ENCODE results near the gene AJM1.
"Not testable (repeated sequence)": the region's sequence is repeated elsewhere in the genome, so short reads cannot be mapped to it uniquely, and the experiment has no call there.

AJM1 gene

GRCh38 chr9:136880651-136881050 is 38.4 kb downstream of the AJM1 start:
- no peak for DNase-seq (ENCODE audit: low read depth)

- no peak for DNase-seq (ENCODE audit: low read depth)
Observed at GRCh38 chr9:136881691-136882108, 39.4 kb downstream of the AJM1 start.

GRCh38 chr9:136882109-136882946 is 40.0 kb downstream of the AJM1 start:
- peak; percentile 91 for DNase-seq (ENCODE audit: low read depth)

GRCh38 chr9:136882947-136883283 is 40.6 kb downstream of the AJM1 start:
- not testable (repeated sequence) for DNase-seq (ENCODE audit: low read depth)

GRCh38 chr9:136883670-136884069 is 41.4 kb downstream of the AJM1 start:
- not testable (repeated sequence) for DNase-seq (ENCODE audit: low read depth)

GRCh38 chr9:136885950-136886578 is 43.8 kb downstream of the AJM1 start, which contains the start of gene TRAF2:
Gene TRAF2, plus strand, starts transcription at chr9:136886516. Its CDS starts 12,225 bp downstream, at chr9:136898741.
- DNase-seq (ENCODE audit: low read depth) = peak; percentile 99

GRCh38 chr9:136886610-136887597 is 44.6 kb downstream of the AJM1 start:
- DNase-seq (ENCODE audit: low read depth) = peak; percentile 46

GRCh38 chr9:136888454-136888853 is 46.2 kb downstream of the AJM1 start:
- no peak for DNase-seq (ENCODE audit: low read depth)

GRCh38 chr9:136889858-136890257 is 47.6 kb downstream of the AJM1 start:
- DNase-seq (ENCODE audit: low read depth) = no peak

- no peak for DNase-seq (ENCODE audit: low read depth)
Observed at GRCh38 chr9:136890661-136891060, 48.4 kb downstream of the AJM1 start.

Data from ELR (cell line).